GM12872 (cell line): Measurements from ENCODE around the gene RERE.

Experiments used
- CTCF ChIP-seq: IDR thresholded peaks from 3 replicates; pipeline ENCODE4 v1.5.1; 2011; ENCODE audit warnings: low read depth, mild to moderate bottlenecking, low read length, moderate library complexity; ENCODE audit not compliant: insufficient read depth

Gene RERE

DNA sequence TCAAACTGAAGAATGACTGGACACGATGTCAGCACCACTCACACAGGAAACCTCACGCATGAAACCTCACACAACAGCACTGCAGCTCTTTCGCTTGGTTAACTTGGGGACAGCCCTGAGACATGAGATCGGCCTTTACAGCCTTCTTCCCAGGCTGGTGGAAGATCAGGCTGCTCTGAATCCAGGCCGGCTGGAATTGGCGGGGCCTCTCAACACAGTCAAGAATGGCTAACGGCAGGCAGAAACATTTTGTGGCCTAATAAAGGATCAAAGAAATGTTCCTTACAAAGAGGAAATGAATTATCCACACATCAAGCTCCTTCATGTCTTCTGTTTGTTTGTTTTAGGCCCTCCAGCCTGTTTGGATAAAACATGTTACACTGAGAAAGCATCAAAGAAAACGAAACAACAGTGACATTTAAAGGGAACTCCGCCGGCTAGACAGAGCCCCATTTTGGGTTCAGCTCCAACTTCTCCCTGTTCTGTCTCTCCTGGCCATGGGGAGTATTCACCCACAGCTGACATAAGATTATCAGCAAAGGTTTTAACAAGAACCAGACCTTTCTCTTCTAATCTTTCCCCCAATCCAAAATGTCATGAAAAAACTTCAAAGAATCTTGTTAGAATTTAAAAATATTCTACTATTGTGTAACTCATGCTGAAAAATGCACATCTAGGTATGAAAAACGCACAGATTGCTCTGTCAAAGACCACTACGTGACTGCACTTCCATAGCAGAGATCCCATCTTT, 368.4 kb downstream of the RERE start:
- no peak for TF ChIP-seq CTCF

- TF ChIP-seq CTCF: no peak
Observed at GRCh38 chr1:8447616-8448150, 369.8 kb downstream of the RERE start.

DNA sequence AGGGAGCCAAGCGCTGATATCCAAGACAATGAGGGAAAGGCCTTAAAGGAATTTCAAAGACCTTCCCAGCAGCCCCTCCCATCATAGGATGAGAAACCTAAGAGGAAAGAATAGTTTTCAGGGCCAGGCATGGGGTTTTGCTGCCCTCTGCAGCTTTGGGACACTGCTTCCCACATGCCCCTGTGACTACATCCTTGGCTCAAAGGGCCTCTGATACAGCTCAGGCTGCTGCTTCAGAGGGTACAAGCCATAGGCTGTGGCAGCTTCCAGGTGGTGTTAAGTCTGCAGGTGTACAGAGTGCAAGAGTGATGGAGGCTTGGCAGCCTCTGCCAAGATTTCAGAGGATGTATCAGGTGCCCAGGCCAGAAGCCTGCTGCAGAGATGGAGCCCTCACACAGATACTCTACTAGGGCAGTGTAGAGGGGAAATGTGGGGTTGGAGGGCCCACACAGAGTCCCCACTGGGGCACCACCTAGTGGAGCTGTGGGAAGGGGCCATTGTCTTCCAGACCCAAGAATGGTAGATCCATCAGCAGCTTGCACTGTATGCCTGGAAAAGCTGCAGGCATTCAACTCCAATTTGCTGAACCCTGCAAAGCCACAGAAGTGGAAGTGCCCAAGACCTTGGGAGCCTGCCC, 373.8 kb downstream of the RERE start:
- peak; percentile 24; the same call in 1 of the 3 replicates for TF ChIP-seq CTCF

- no peak for TF ChIP-seq CTCF
Observed at GRCh38 chr1:8441426-8441825, 376.0 kb downstream of the RERE start.

DNA sequence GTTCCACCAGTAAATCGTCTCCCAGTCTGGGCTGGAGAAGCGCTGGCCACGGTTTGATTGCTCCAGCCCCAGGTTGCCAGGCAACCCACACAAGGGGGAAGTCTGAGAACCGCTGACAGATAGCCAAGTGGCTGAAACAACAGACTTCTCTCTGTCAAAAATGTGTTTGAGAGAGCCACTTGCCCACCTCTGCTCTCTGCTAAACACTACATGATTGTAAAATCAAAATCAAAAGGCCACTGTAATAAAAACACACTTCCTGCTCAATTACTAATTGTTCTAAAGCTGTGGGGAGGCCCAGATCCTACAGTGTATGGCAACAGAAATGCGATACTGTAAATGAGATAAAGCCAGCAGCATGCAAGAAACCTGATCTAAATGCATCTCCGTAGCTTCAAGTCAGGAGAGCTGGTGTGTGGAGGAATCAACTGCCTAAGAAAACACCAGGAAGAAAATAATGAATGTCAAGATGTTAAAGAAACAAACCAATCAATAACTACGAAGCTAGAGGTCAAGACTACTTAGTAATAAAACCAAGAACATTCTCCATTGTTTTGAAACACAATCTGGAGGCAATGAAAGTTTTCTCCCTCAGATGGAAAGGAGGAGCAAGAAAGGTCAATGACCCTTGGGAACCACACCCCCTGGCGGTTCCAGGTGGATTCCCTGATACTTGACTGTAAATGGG, 378.3 kb downstream of the RERE start:
- TF ChIP-seq CTCF: no peak

GRCh38 chr1:8438489-8438888, 379.0 kb downstream of the RERE start:
- TF ChIP-seq CTCF: no peak

- TF ChIP-seq CTCF: no peak
Observed at GRCh38 chr1:8437347-8437746, 380.1 kb downstream of the RERE start.
